GM10847 (cell line): ENCODE measurements around the gene OSBPL10.

ENCODE experiments used
- POLR2A ChIP-seq: IDR thresholded peaks from 2 replicates; pipeline ENCODE4 v1.6.1; 2011; ENCODE audit not compliant: insufficient read length; ENCODE audit errors: extremely low read depth

The OSBPL10 gene

GRCh38 chr3:31671451-31671850, 309.6 kb downstream of the OSBPL10 start:
- no peak for TF ChIP-seq POLR2A

- no peak for TF ChIP-seq POLR2A
Observed at GRCh38 chr3:31670722-31671121, 310.3 kb downstream of the OSBPL10 start.

GRCh38 chr3:31670136-31670535, 310.9 kb downstream of the OSBPL10 start:
- no peak for TF ChIP-seq POLR2A

GRCh38 chr3:31668242-31668641, 312.8 kb downstream of the OSBPL10 start:
- no peak for TF ChIP-seq POLR2A

- no peak for TF ChIP-seq POLR2A
Observed at GRCh38 chr3:31667582-31667981, 313.5 kb downstream of the OSBPL10 start.

- TF ChIP-seq POLR2A = no peak
Observed at GRCh38 chr3:31664031-31664430, 317.0 kb downstream of the OSBPL10 start.

- no peak for TF ChIP-seq POLR2A
Observed at GRCh38 chr3:31661993-31662670, 318.9 kb downstream of the OSBPL10 start.

GRCh38 chr3:31661286-31661685, 319.8 kb downstream of the OSBPL10 start:
- no peak for TF ChIP-seq POLR2A

- no peak for TF ChIP-seq POLR2A
Observed at GRCh38 chr3:31659246-31659645, 321.8 kb downstream of the OSBPL10 start.

- no peak for TF ChIP-seq POLR2A
Observed at GRCh38 chr3:31654998-31655397, 326.1 kb downstream of the OSBPL10 start.

GRCh38 chr3:31653464-31653863, 327.6 kb downstream of the OSBPL10 start:
- no peak for TF ChIP-seq POLR2A

- no peak for TF ChIP-seq POLR2A
Observed at GRCh38 chr3:31652296-31652695, 328.8 kb downstream of the OSBPL10 start.

- TF ChIP-seq POLR2A = no peak
Observed at GRCh38 chr3:31648286-31648968, 332.6 kb downstream of the OSBPL10 start.

GRCh38 chr3:31645256-31645655, 335.8 kb downstream of the OSBPL10 start:
- TF ChIP-seq POLR2A = no peak

- TF ChIP-seq POLR2A = no peak
Observed at GRCh38 chr3:31639828-31640227, 341.2 kb downstream of the OSBPL10 start.

GRCh38 chr3:31636694-31637442, 344.2 kb downstream of the OSBPL10 start:
- TF ChIP-seq POLR2A = no peak

GRCh38 chr3:31636049-31636448, 345.0 kb downstream of the OSBPL10 start:
- TF ChIP-seq POLR2A = no peak

- no peak for TF ChIP-seq POLR2A
Observed at GRCh38 chr3:31635545-31635944, 345.5 kb downstream of the OSBPL10 start.
